Sigmoid colon (tissue), 7 donors: ENCODE data around the gene THRA. TPM values are rescaled to one million over a fixed set of nuclear protein-coding genes. Genes with fewer than 3 reads are reported as not detected.

ENCODE experiments used
- DNase-seq: peaks from one replicate; pipeline ENCODE4 v3.0.0-alpha.2; 2019
- H3K27ac ChIP-seq, 4 donors: fragments of 200-600 bp; sonication (generic); one replicate each; pipeline ENCODE4 v1.5.1; 2016 to 2019; ENCODE audit warnings: mild to moderate bottlenecking in 1 of 4
- H3K27me3 ChIP-seq, 3 donors: fragments of 200-600 bp; sonication (generic); one replicate each; pipeline ENCODE4 v1.5.1; 2019; ENCODE audit warnings: mild to moderate bottlenecking in 1 of 3
- H3K36me3 ChIP-seq, 4 donors: fragments of 200-600 bp; sonication (generic); one replicate each; pipeline ENCODE4 v1.5.1; 2016 to 2019
- H3K4me1 ChIP-seq, 4 donors: fragments of 200-600 bp; sonication (generic); one replicate each; pipeline ENCODE4 v1.5.1; 2017 to 2019
- H3K4me3 ChIP-seq, 4 donors: fragments of 200-600 bp; sonication (generic); one replicate each; pipeline ENCODE4 v1.5.1; 2017 to 2019; ENCODE audit warnings: mild to moderate bottlenecking in 2 of 4, moderate library complexity in 1 of 4
- H3K9me3 ChIP-seq, 4 donors: fragments of 200-600 bp in 3 of 4; sonication (generic) in 3 of 4; one replicate each; pipeline versions ENCODE4 v1.5.1 to v1.6.1; 2013 to 2019
- EP300 ChIP-seq, 4 donors: sonication (generic); formaldehyde crosslinking; IDR thresholded peaks; one replicate each; pipeline ENCODE4 v1.6.1; 2017; ENCODE audit warnings: antibody characterized with exemption in 4 of 4
- POLR2A ChIP-seq, 2 donors: fragments of 450-650 bp; IDR thresholded peaks; one replicate each; pipeline ENCODE4 v1.6.1; 2016; ENCODE audit warnings: antibody characterized with exemption in 2 of 2, mild to moderate bottlenecking in 2 of 2, moderate library complexity in 2 of 2
- POLR2AphosphoS5 ChIP-seq, 4 donors: sonication (generic); formaldehyde crosslinking; IDR thresholded peaks; one replicate each; pipeline ENCODE4 v1.6.1; 2017; ENCODE audit warnings: antibody characterized with exemption in 4 of 4
- WGBS, 2 donors: extraction: QIAGEN DNeasy Blood & Tissue Kit; methylation state at CpG; one replicate each; pipeline ENCODE4 v1.1.7; 2013; 5-methylcytosine and 5-hydroxymethylcytosine counted together
- intact Hi-C: fragments of 100-400 bp; cut with DNase I; formaldehyde crosslinking; loops from one replicate; pipeline ENCODE4 v1.15.1; 2023
- polyA plus RNA-seq, 3 donors: library from polyadenylated mRNA; stranded (reverse); fragments of 200-250 nt; gene quantifications; one replicate each; pipeline ENCODE4 v1.2.3, GENCODE V29; 2013
- total RNA-seq, 4 donors: library from RNA; depleted of rRNA; stranded (reverse); fragments of >200 nt; gene quantifications; one replicate each; pipeline ENCODE4 v1.1.0, GENCODE V29; 2016
- TF ChIP-seq, protein P1 (sequence below), 4 experiments: fragments of 450-650 bp in 3 of 4; fragments of 200-600 bp in 1 of 4; IDR thresholded peaks; one replicate each; pipeline ENCODE4 v1.5.1; 2016 to 2019; ENCODE audit warnings: antibody characterized with exemption in 4 of 4, mild to moderate bottlenecking in 3 of 4, moderate library complexity in 2 of 4
- donor health status: healthy with polysubstance abuse.
- donor health status: Bipolar disorder and iron deficiency.
- donor health status: healthy.

The THRA gene
- total and polyA plus RNA-seq, 7 donors = 25.4 to 86.1 (median 78.8) TPM

DNA sequence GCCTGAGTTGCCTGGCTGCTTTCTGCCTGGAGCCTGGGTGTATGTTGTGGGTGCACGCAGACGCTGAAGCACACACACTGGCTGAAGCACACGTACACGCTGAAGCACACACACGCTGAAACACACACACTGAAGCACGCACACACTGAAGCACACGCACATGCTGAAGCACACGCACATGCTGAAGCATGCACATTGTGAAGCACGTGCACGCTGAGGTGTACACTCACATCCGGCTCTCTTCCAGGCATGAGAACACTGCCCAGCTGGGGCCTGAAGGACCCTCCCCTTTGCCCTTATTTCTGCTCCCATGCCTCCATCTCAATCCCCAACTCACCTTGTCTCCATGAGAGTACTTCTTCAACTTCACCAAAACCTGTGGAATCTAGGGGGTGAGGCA, 31.1 kb upstream of the THRA start:
- Histone ChIP-seq H3K27me3 (no peaks in the 10 kb centered on the region), H3K27ac (peak overlapping the region; percentile 70 to 86 (median 72)), H3K36me3 (peaks cover 15 to 86% (median 52%) of the 10 kb centered on the region in 4 donors), H3K4me1 (peaks cover 0 to 47% (median 43%) of the 10 kb centered on the region in 4 donors), H3K4me3 (no peak overlapping the region), H3K9me3 (no peaks in the 10 kb centered on the region)
- TF ChIP-seq EP300 (IDR thresholded peaks at IDR 0.05) (no peak), POLR2A (IDR thresholded peaks at IDR 0.05) (no peak), POLR2AphosphoS5 (IDR thresholded peaks at IDR 0.05) (no peak)
- TF ChIP-seq, protein P1, sequence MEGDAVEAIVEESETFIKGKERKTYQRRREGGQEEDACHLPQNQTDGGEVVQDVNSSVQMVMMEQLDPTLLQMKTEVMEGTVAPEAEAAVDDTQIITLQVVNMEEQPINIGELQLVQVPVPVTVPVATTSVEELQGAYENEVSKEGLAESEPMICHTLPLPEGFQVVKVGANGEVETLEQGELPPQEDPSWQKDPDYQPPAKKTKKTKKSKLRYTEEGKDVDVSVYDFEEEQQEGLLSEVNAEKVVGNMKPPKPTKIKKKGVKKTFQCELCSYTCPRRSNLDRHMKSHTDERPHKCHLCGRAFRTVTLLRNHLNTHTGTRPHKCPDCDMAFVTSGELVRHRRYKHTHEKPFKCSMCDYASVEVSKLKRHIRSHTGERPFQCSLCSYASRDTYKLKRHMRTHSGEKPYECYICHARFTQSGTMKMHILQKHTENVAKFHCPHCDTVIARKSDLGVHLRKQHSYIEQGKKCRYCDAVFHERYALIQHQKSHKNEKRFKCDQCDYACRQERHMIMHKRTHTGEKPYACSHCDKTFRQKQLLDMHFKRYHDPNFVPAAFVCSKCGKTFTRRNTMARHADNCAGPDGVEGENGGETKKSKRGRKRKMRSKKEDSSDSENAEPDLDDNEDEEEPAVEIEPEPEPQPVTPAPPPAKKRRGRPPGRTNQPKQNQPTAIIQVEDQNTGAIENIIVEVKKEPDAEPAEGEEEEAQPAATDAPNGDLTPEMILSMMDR (IDR thresholded peaks at IDR 0.05) = no peak
- intact Hi-C loops = no loop called here
- 87 to 96% methylated on average over 11 of the region's 11 CpGs for WGBS, 2 donors
- no peak for DNase-seq

DNA sequence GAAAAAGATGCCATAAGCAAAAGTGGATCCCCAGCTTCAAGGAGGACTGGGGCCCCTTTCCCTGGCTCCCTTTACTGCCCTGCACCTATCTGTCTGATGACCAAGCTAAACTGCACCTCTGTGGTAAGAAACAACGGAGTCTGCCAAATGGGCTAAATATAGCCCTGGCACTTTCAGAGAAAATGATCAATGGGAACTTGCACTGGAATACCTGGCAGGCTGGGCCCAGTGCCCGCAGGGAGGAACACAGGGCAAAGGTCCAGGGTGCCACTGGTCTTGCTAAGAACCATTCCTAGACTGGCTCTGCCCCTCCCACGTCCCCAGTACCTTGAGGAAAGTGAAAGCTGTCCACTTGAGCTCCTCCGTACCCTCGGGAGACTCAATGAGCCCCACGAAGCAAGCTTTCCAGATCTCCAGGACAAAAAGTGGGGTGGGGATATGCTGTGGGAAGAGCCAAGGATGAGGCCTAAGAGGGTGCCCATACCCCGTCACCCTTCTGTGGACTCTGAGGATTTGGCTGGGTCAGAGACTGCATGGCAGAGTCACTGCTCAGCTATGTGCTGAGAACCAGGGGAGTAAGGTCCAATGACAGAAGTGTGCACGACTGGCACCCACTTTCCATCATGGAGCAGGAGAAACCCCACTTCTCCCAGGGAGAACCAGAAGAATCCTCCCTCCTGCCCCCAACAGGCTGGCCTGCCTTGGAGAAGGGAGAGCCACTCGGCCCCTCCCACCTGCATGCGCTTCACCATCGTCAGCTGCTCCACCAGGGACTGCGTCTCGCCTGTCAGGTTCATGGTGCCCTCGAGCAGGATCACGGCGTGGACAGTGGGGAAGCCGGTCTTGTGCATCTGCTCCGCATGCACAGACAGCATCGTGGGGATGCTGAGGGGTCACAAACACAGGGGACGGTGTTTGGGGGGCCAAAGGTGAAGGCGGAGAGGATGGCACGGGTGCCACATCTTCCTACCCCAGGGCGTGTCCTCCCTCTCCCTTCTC, 30.1 kb upstream of the THRA start:
- Histone ChIP-seq H3K4me3 (no peak overlapping the region), H3K36me3 (peaks cover 15 to 83% (median 50%) of the 10 kb centered on the region in 4 donors), H3K27ac (peak overlapping the region; percentile 70 to 86 (median 72)), H3K27me3 (no peaks in the 10 kb centered on the region), H3K9me3 (no peaks in the 10 kb centered on the region), H3K4me1 (peaks cover 0 to 48% (median 41%) of the 10 kb centered on the region in 4 donors)
- no peak for TF ChIP-seq EP300 (IDR thresholded peaks at IDR 0.05)
- no peak for TF ChIP-seq POLR2A (IDR thresholded peaks at IDR 0.05)
- TF ChIP-seq, protein P1 (IDR thresholded peaks at IDR 0.05) = no peak
- TF ChIP-seq POLR2AphosphoS5 (IDR thresholded peaks at IDR 0.05) = peak in 2 of 4 donors; percentile 22 to 32
- DNase-seq = peak; percentile 83
- intact Hi-C loops = no loop called here
- 64 to 89% methylated on average over 23 of the region's 23 CpGs for WGBS, 2 donors

DNA sequence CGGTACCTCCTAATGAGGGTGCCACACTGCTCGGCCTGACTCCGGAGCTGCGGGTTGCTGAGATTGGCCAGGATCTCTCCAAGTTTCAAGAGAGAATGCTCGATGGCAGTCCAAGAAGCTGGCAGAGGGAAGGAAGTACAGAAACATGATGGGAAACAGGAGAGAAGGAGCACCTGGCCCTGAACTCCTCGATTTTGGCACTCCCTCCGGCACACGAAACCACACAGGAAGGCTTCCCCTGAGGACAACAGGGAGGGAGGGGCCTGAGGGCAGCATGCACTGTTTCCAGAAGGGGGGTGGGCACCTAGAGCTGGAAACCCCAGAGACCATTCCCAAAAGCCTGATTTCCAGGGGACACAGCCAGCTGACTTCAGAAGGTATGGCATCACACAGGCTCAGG, 29.4 kb upstream of the THRA start:
- H3K4me3 ChIP-seq = no peak overlapping the region
- intact Hi-C loops = no loop called here
- H3K9me3 ChIP-seq = no peaks in the 10 kb centered on the region
- DNase-seq = no peak
- H3K27me3 ChIP-seq = no peaks in the 10 kb centered on the region
- peaks cover 0 to 55% (median 47%) of the 10 kb centered on the region in 4 donors for H3K4me1 ChIP-seq
- peak overlapping the region; percentile 70 to 86 (median 72) for H3K27ac ChIP-seq
- TF ChIP-seq POLR2AphosphoS5 (IDR thresholded peaks at IDR 0.05) (peak in 1 of 4 donors; percentile 44), EP300 (IDR thresholded peaks at IDR 0.05) (no peak), POLR2A (IDR thresholded peaks at IDR 0.05) (no peak)
- TF ChIP-seq, protein P1 (IDR thresholded peaks at IDR 0.05) = no peak
- peaks cover 14 to 76% (median 48%) of the 10 kb centered on the region in 4 donors for H3K36me3 ChIP-seq
- WGBS, 2 donors = 79 to 90% methylated on average over 8 of the region's 8 CpGs

DNA sequence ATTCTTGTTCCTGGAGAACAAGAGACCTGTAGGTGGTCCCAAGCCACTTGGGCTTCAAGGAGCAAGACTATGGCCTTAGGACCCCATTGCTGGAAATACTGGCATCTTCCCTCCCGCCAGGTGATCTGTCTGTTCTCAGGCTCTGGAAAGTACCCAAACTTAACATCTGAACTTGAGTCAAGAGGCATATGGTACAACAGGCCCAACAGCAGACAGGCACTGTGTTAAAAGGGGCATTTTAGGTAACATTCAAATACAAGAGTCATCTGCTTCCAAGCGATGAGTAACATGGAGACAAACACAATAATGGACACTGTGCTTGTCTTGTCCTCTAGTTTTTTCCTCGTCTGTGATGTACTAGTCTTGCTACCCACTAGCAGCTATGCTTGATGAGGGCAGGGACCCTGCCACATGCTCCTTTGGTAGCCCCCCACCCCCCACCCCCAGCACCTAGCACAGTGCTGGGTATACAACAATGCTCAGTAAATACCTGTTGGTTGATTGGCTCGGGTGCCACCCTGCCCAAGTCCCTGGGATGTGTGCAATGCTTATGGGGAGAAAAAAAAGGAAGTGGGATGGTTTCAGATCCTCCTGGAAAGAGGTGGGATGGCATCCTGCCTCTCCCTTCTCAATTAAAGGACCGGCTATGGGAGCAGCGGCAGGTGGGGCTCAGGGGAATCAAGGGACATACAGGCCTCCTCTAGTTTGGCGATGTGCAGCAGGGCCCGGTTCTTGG, 28.2 kb upstream of the THRA start:
- no peaks in the 10 kb centered on the region for H3K9me3 ChIP-seq
- H3K27me3 ChIP-seq = no peaks in the 10 kb centered on the region
- no peak overlapping the region for H3K4me3 ChIP-seq
- intact Hi-C loops = loop anchor here (5.0 kb wide), 1 partner anchor 43 kb away; no protein-coding TSS in a partner anchor
- no peak for TF ChIP-seq POLR2AphosphoS5 (IDR thresholded peaks at IDR 0.05)
- TF ChIP-seq, protein P1 (IDR thresholded peaks at IDR 0.05) = no peak
- TF ChIP-seq EP300 (IDR thresholded peaks at IDR 0.05) = no peak
- TF ChIP-seq POLR2A (IDR thresholded peaks at IDR 0.05) = no peak
- DNase-seq = no peak
- peak overlapping the region in 3 of 4 donors; percentile 70 to 86 (median 70) for H3K27ac ChIP-seq
- 71 to 82% methylated on average over 8 of the region's 8 CpGs for WGBS, 2 donors
- peaks cover 0 to 66% (median 57%) of the 10 kb centered on the region in 4 donors for H3K4me1 ChIP-seq
- peaks cover 6 to 63% (median 37%) of the 10 kb centered on the region in 4 donors for H3K36me3 ChIP-seq
